GM21526 (cell line): ENCODE results near the gene PTH2R.

Source experiments
- ATAC-seq: cut with Tn5 transposase; IDR thresholded peaks from one replicate; pipeline ENCODE4 v1.9.1; 2021; ENCODE audit warnings: moderate library complexity; ENCODE audit not compliant: unreplicated experiment, low FRiP score

PTH2R gene

DNA sequence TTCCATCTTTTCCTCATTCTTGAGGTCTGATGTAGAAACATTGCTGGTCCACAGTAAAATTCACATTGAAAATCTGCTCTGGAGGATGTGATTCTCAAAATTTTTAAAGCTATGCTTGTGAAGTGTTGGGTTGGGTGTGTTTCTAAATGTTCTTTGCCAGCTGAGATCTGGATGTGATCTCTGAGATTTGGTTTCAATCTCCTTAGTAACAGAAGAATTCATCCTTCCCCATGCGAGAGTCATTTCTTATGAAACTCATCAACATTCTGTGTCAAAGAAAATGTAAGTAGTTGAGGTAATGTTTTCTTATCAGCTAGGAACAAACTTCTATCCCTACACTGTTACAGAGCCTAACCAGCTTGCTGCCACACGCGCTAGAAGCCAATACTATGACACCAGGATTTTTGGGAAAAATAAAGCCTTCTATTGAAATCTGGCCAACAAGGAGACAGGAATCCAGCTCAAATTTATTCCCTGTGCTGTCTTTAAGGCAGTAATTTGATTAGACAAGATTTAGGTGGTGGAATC is 134.9 kb downstream of the PTH2R start:
- ATAC-seq, result no peak

DNA sequence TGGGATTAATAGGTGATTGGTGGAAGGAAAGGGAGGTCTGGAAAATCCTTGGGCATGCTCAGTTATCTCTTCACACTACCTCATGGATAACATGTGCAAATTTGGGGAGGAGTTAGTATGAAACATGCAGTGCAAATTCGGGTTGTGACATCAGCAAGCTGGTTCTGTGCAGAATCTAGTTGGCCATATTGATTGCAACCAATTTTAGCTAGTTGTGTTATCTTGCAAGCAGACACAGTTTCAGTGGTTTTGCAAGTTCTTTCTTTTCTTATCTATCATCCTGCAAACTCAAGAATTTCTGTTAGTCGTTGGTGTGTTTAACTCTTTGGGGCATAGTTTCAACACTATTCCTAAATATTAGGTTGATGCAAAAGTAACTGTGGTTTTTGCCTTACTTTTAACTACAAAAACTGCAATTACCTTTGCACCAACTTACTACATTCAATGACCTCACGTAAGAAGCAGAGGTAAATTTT is 135.4 kb downstream of the PTH2R start:
- no peak for ATAC-seq

DNA sequence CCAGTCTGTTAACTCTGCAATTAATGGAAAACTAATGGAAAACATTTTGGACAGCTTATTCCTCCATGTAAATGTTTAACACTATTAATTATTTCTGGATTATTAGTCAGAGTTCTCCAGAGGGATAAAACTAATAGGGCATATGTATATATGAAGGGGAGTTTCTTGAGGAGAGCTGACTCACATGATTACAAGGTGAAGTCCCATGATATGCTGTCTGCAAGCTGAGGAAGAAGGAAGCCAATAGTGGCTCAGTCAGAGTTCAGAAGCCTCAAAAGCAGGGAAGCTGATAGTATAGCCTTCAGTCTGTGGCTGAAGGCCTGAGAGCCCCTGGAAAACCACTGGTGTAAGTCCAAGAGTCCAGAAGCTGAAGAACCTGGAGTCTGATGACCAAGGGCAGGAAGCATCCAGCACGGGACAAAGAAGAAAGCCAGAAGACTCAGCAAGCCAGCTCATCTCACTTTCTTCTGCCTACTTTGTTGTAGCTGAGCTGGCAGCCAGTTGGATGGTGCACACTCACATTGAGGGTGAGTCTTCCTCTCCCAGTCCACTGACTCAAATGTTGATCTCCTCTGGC is 136.0 kb downstream of the PTH2R start:
- ATAC-seq, result no peak
